NCI-H1048 (cell line): ENCODE measurements around the gene PLEKHA8.
"Not testable (repeated sequence)": the region's sequence is repeated elsewhere in the genome, so short reads cannot be mapped to it uniquely, and the experiment has no call there.

ENCODE experiments used
- DNase-seq: peaks from one replicate; lab custom pipeline; 2025; lab: John Stamatoyannopoulos, UW

PLEKHA8 gene

DNA sequence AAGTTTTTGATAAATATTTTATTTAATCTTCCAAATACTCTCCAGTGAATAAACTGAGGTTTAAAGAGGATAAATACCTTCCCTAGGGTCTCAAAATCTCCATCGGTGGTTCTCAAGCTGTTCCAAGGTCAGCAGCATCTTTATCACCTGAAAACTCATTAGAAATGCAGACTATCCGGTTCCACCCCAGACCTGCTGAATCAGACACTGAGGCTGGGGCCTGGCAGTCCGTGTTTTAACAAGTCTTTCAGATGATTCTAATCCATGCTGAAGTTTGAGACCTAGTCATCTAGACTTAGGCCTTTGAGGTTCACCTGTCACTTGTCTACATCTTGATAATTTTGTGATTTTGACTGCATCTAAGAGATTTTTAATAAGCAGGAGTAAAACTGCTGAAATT is 37.5 kb downstream of the PLEKHA8 start:
- no peak for DNase-seq

DNA sequence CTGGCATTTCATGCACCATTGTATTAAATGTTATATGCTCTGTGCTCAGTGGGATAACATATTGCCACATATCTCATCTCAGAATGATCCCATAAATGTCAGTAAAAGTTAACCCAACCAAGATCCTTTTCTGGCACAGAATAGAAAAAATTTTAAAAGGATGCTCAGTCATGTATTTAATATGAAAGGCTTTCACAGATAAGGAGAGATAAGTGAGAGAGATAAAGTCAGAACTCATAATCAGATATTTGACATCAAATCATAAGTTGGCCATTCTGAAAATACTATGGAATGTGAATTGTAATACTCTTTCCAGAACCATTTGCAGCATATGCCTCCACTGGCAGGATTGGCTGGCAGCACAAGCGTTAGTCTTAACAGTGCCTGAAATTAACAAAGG is 38.5 kb downstream of the PLEKHA8 start:
- no peak for DNase-seq

DNA sequence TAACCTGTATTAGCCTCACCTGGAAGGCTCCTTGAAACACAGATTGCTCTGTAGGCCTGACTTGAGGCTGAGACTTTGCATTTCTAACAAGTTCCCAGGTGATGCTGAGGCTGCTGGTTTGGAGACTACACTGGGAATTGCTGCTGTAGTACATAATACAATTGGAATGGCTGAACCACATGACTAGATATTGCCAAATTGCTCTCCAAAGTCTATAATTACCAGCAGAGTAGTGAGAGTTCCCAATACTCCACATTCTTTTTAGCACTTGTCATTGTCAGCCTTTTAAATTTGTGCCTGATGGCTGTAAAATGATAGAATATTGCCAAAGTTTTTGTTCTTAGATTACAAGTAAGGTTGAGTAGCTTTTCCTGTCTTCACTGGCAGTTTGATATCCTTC is 39.9 kb downstream of the PLEKHA8 start:
- no peak for DNase-seq

DNA sequence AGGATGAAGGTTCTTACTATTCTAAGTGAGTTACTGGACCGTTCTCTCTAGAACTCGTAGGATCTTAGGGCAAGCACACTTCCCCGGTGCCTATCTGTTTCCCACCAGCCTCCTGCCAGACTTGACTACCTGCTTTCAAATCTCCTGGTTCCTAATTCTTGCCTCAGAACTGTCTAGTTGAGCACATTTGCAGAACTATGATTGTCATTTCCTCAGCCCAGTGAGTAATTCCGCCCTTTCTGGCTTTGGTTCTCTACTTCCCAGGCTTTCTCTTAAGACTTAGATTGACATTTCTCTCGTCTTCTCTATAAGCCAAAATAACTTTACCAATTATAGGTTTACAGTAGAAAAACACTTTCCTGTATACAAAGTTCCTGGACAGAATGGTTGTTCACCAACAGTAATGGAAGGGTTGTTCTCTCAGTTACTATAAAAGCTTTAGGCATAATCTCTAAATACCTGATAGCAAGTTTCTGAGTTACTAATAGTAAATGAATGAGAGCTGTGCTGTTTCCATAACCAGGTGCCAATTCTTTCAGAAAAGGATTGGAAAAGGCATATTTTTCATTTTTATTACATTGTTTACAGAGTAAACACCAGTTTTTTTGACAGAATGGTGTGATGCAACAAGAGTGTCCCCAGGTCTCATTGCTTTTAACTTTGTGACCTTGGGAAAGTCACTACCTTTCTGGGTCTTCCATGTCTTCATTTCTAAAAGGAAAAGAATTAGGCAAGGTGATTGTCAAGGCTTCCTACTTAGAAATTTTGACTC is 41.1 kb downstream of the PLEKHA8 start:
- DNase-seq, result no peak

DNA sequence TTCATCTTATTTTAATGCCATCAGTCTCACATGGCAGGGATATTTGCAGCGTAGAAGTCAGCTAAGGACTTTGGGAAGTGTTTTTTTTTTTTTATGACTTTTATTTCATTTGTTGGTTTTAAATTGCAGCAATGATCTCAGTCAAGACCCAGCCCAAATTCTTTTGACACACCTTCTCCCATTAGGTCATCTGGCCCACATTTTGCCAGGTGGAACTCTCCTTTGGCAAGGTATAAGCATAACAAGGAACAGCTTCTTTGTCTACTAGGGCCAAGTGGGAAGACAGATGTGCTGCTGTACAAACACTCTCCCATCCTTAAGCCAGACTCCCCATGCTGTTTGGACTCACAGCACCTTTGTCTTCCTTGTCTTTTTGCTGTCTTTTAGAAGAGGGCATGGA is 41.8 kb downstream of the PLEKHA8 start:
- no peak for DNase-seq

DNA sequence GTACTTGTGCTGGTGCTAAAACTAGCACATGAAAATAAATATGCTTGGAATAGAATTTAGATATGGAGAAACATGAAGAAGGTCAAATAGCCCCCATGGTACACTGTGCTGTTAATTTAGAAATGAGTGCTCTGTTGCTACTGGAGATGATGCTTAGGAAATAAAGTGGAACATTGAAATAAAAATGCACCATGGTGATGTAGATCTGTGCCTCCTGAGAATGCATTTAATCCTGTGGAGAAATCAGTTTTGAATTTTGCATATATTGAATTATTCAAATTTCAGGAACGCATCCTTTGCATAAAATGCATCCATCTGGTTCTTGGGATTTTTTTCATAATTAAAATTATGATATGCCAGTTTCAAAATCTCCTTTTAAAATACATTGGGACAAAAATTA is 44.5 kb downstream of the PLEKHA8 start:
- DNase-seq, result no peak

DNA sequence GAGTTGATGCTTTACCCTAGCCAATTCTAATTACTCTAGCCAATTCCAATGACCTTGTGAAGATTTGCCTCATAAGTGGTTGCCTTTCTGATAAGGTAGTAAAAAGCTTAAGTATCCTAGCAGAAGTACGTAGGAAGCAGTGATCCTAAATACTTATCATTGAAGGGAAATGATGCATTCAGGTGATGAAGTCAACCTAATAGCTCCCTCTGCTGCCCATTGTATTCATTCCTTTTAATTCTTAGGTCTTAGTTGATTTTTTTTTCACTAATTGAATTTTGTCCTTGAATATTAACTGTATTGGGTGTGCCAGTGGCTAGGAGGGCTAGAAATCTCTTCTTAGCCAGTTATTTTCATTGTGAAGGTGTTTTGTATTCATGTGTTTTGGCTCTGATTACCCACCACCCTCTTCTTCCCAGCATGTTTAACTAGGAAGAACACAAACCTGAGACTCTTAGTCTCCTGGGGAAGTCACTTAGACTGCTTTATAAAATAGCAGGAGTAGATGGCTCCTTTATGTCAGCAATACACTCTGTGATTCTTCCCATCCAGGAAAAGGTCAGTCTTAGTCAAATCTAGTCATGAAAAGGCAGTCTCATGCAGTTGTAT is 46.3 kb downstream of the PLEKHA8 start:
- DNase-seq, result no peak

DNA sequence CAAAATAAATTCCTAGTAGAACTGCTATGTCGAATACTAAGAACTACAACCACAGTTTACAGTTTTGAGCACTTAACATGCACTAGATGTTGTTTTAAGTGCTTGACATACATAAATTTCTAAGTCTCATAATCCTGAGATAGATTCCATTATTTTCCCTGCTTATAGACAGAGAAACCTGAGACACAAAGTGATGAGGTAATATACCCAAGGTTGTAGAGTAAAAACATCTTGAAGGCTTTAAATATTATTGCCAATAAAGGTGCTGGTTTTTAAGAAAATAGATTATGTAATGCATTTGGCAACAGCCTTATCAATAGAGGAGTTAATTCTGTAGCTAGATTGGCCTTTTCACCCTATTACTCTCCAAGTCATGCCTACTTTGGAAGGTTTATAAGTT is 48.2 kb downstream of the PLEKHA8 start:
- no peak for DNase-seq

DNA sequence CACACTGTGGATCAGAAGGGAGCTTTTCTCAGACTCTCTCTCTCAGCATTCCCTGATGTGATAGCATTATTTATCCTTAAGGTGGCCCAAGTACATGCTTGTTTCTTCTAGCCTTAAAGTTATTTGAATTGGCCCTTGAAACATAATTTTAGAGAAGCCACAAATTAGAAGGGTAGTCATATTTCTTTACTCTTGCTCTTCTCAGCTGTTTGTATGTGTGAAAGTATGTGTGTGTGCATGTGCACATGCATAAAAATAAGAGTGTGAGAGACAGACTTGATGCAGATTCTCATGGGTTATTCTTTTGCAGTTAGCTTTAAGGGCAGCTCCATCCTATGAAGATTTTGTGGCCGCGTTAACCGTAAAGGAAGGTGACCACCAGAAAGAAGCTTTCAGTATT is 50.1 kb downstream of the PLEKHA8 start:
- no peak for DNase-seq

DNA sequence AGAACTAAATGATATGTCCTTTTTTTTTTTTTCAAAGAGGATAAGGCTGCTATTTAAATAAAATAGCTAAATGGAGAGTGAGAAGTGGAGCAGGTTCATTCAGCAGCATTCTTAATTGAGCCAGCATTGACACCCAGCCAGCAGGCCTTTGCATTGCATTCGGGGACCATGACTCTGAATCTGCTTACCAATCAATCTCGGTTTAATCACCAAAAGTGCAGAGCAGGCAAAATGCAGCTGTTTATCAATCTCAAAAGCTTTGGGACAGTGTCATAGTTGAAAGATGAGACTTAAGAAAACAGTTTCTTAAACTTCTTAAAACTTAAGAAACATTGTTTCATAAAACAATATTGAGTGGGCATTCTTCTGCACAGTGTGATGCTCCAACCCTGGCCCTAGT is 51.7 kb downstream of the PLEKHA8 start:
- DNase-seq, result no peak

DNA sequence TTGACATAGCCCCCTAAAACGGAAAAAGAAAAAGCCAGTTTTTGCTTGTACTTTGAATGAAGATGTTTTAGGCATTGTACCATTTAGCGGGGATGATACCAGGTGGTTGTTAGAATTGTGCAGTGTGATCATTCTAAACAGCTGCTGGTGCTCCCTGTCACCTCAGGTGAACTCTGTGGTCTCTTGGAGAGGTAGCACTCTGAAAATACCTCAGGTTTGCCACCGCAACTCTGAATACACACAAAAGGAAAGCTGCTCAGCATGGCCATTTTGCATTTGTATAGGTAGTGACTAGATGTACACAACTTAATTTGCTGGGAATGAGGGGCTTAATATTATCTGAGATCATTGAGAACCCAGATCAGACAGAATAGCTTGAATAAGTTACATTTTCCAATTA is 52.6 kb downstream of the PLEKHA8 start:
- no peak for DNase-seq

DNA sequence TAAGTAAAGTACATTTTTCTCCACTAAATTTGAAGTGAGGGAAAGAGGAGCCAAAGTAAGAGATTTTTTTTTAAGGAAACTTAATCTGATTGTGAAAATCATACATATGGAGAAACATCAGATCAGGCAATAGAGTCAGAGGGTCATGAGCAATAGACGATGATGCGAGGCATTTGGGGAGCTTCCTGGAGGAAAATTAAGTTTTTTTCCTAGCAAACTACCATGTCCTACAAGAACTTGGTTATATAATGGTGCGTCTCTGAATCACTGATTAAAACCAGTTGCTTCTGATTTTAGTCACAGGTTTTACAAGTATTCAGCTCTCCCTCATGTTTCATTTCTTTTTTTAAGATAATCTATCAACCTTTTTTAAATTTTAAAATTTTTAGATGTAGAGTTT is 54.5 kb downstream of the PLEKHA8 start:
- no peak for DNase-seq

DNA sequence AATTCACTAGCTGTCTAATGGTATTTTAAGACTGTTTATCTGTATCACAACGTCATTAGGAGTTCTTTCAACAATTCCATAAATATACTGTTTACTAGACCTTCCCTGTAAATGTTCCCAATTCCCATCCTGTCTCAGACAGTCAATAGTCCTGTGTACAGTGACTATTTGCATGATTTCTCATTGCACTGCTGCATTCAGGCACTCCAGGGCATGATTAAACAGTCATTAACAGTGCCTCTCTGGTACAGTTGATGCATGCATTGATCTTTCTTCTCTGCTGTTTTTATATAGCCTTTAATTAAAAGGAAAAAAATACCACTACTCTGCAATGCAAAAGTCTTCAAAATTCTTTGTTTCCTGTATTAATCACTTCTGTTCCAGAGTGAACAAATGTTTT is 55.1 kb downstream of the PLEKHA8 start:
- peak; percentile 47 for DNase-seq

DNA sequence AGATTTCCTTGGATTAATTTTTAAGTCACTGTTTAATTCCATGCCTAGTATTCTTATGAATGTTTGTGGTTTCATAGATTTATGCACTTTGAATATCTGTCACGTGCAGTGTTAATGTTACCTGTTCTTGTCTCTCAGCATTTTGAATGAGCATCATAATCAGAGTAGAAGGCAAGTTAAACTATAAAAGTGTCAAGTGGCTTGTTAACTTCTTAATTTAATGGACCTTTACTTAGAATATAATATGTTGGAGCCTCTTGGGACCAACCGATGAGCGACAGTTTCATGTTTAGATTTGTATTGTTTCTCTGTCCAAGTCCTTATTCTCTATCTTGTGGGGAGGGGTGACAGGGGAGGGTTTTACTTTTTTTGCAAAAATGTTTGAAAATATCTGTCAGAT is 56.0 kb downstream of the PLEKHA8 start:
- no peak for DNase-seq

DNA sequence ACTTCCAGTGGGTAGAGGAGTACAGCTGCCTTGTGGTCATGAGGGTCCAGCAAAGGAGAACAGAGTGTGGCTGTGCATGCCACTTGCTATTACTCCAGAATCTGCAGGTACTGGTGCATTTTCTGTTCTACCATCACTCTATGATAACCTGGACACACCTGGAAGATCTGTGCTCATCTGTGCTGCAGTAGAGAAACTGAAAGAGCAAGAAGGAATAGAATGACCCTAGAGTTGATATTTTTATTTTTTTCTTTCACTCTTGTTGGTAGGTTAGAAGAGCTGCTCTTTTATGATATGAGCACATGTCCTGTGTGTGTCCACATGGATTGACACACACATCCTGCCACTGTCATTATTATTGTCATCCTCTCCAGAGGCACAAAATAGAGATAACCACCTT is 58.3 kb downstream of the PLEKHA8 start:
- no peak for DNase-seq

DNA sequence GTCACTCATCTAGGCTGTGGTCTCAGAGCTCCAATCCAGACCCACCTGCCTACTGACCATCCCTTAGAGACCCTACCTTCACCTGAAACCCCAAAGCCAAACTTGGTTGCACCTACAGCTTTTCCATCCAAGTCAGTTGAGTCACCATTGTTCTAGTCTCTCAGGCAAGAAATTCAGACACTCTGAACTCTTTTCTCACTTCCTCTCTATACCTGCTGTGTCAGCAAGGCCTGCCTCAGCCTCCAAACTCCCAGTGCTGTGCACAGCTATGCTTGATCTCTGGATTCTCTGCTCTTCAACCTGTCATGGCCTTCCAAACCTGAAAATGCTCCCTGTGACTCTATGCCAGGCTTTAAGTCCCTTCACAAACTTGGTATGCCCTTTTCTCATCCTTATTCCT is 59.2 kb downstream of the PLEKHA8 start:
- DNase-seq, result no peak

DNA sequence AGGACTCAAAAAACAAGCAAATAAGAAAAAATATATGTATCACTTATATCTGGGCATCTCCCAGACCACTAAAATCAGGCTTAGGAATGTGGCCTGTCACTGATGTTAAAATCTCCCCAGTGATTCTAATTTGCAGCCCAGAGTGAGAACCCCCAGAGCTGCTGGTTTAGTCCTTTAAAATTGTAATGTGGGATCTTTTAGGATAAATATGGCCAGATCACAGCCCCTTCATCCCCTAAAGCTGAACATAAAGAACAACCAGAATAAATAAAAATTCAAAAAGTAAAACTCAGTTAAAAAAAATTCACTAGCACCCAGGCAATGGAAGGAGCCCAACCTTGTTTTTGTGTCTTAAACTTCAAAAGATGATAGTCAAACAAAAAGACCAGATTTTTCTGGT is 60.1 kb downstream of the PLEKHA8 start:
- no peak for DNase-seq

DNA sequence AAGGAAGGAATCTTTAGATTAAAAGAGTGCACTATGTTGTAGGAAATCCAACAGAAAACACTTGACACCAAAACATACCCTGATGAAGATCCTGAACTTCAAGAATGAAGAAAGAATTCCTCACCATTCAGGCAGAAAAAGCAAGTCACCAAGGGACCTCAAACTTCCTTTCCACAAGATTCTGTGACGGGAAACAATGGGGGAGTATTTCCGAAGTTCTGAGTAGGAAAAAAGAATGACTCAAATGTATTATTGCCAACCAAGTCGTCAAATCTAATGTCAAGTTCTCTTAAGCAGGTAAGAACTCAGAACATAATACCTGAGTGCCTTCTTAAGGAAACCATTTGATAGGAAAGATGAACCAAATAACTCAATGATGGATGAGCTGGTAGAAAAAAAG is 61.9 kb downstream of the PLEKHA8 start:
- no peak for DNase-seq

DNA sequence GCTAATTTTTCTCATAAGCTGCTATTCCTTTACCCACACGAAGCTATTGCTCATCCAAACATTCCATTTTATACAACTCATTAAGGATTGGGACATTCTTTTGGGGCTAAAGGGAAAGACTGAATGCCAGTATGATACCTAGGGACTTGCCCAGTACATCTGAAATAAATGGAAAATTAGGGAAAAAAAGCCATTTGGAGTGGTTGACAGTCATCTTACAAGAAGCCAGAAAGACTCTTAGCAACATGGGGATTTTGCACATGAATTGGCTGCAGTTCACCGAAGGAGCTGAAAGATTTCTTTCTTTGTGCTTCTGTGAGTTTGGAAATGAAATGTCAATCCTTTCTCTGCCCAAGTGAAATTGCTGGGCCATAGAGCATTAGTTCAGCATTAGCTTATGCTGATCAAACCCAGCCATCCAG is 63.3 kb downstream of the PLEKHA8 start:
- DNase-seq, result no peak

DNA sequence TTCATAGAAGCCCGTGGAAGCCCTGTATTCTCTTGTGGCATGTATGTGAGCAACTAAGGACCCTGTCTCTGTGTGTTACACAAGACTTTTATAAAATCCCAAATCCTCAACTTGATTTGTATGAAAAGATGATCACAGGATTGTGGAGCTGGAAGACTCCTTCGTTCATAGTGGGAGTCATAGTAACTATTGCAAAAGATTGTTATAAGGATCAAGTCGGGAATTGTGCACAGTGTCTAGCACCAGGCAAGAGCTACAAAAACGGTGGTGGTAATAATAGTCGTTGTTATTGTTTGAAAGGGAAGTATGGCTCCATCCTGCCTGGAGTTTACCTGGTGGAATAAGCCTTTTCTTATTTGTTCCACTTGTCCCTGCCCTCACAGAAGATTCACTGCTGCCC is 63.8 kb downstream of the PLEKHA8 start:
- DNase-seq, result no peak

DNA sequence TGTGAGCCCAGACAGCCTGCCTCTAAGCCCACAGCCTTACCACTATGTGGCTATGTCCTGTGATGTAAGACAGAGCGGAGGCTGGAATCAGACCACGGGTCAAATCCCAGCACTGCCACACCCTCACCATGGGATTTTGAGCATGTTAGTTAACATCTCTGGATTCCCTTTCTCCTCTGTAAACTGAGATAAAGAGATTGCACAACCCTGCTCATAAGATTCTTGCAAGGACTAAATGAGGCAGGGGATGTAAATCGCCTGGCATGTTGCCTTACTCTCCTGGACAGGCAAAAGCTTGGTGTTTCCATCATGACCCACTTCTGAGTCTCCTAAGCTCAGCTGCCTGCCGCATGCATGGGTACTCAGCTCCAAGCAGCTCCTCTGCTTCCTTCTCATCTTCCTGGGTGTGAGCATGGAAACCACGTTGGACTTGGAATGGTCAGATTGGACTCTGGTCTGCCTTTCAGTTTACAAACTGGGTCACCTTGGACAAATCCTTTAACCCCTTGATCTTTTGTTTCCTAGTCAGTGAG is 65.3 kb downstream of the PLEKHA8 start:
- no peak for DNase-seq

DNA sequence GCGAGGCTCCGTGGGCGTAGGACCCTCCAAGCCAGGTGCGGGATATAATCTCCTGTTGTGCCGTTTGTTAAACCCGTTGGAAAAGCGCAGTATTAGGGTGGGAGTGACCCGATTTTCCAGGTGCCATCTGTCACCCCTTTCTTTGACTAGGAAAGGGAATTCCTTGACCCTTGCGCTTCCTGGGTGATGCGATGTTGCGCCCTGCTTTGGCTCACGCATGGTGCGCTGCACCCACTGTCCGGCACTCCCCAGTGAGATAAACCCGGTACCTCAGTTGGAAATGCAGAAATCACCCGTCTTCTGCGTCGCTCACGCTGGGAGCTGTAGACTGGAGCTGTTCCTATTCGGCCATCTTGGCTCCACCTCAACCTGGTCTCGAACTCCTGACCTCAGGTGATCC is 70.4 kb downstream of the PLEKHA8 start:
- not testable (repeated sequence) for DNase-seq

DNA sequence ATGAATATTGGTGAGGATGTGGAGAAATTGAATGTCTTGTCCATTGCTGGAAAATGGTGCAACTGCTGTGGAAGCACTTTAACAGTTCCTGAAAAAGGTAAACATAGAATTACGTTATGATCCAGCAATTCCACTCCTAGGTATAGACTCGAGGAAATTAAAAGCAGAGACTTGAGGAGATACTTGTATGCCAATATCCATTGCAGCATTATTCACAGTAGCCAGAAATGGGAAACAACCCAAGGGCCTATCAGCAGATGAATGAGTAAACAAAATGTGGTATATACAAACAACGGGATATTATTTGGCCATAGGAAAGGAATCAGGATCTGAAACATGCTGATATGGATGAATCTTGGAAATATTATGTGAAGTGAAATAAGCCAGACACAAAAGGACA is 74.1 kb downstream of the PLEKHA8 start:
- DNase-seq, result no peak

DNA sequence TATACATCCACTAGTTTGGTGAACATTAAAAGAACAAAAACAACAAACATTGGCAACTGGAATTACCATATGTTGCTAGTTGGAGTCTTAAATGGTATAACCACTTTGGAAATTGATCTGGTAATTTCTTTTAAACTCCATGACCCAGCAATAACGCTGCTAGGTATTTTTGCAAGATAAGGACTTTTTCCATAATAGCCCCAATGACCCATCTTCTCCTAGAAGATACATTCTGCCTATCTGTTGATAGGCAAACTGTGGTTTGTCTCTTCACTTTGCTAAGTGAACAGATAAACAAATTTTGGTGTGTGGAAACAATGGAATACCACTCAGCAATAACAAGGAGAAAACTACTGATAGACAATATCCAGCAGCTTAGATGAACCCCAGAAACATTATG is 75.9 kb downstream of the PLEKHA8 start:
- DNase-seq, result no peak
